22Rv1 (cell line): ENCODE measurements around the gene NXPH2.

ENCODE experiments used
- CTCF ChIP-seq: fragments of 450-650 bp; IDR thresholded peaks from 2 replicates; pipeline ENCODE4 v1.5.1; 2017; ENCODE audit warnings: mild to moderate bottlenecking
- ZFX ChIP-seq: fragments of 450-650 bp; IDR thresholded peaks from 2 replicates; pipeline ENCODE4 v1.6.1; 2017; ENCODE audit warnings: antibody characterized with exemption, borderline replicate concordance

- TF ChIP-seq CTCF (no peak), ZFX (no peak)
Observed at GRCh38 chr2:138730497-138731030, 49.6 kb downstream of the NXPH2 start.
